GM18508 (cell line): ENCODE results near the gene ZNF778.
"Not testable (repeated sequence)": the region's sequence is repeated elsewhere in the genome, so short reads cannot be mapped to it uniquely, and the experiment has no call there.

Experiments used
- ATAC-seq: cut with Tn5 transposase; IDR thresholded peaks from one replicate; pipeline ENCODE4 v1.9.1; 2021; ENCODE audit warnings: moderate number of reproducible peaks; ENCODE audit not compliant: insufficient read depth, unreplicated experiment

The ZNF778 gene

DNA sequence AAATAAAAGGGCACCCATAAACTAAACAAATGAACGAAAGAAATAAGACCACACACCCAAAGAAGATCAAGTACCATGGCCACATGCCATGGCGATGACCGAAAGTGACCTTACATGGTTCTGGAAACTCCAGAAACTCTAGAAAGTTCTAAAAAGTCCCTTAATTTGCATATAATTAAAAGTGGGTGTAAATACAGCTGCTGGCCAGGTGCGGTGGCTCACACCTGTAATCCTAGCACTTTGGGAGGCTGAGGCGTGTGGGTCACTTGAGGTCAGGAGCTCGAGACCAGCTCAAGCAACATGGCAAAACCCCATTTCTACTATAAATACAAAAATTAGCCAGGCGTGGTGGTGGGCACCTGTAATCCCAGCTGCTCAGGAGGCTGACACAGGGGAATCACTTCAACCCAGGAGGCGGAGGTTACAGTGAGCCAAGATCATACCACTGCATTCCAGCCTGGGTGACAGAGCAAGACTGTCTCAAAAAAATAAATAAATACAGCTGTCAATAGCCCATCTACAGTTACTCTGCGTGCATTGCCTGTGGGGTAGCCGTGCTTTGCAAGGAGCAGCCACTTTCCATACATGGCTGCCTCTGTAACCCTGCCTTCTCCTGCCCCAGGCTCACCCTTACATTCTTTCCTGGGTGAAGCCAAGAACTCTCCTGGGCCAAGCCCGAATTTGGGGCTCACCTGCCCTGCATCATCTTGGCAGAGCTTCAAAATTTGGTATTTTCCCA, 7.2 kb upstream of the ZNF778 start:
- ATAC-seq: no peak

DNA sequence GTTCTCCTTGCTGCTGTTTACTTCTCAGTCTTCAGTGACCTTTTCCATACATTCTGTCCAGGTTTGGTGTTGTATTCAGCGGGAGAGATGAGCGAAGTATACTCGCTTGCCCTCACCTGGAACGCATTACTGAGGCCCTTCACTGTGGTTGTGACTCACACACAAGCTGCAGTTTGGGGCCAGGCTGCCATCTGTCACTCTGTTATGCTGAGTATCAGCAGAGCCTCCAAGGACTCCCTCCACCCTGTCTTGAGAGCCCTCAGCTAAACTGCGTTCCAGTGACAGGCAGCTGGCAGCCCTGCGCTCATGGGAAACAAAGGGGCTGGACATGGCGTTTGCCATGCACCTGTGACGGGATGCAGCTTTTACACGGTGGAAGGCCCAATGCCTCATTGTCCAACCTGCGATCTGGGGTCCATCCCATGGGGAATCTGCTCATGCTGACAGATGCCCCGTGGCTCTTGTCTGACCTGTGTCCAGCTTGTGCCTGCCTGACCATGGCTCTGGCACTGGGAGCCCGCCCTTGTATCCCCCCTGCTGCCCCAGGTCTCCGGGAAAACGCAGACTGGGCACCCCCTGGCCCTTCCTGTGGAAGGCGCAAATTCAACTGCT, 6.5 kb upstream of the ZNF778 start:
- ATAC-seq: no peak

DNA sequence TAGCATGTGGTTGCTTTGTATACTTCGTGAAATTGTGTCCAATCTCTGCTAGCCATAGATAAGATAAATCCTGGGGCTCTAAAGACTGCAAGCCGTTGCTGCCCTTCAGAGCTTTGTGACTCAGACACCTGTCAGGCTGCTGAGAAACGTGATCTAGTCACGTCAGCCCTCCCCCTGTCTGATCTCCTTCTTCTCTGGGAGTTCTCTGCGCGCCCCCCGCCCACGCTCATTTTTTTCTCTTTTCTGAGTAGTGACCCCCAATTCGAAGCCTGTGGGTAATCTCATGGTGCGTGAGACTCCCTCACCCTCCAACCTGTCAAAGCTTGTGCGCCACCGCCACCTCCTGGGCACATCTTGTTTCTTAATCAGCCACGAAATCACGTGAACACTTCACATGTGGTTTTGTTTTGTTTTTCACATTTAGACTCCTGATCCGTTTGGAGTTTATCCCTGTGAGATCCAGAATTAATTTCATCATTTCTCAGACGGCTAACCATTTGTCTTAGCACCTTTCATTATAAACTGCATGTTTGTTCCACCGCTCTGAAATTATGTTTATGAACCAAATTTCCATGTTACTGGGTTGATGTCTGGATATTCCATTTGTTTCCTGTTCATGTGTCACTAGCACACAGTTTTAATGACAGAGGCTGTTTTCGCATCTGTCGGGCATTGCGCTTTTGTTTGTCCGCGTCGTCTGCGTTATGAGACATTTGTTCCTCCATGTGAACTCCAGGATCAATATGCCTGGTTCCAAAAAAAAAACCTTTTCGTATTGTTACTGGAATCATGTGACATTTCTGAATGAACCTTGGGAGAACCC, 977 bp upstream of the ZNF778 start:
- no peak for ATAC-seq

DNA sequence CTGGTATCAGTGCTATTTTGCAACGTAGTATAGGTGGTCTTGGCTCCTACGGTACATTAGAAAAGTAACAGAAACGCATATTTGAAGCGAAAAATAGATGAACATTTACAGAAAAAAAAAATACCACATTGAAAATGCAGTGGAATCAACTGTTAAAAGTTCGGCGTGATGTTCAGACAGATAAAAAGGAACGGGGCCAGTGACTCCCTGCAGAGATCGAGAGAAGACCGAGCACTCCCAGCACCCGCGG, 440 bp upstream of the ZNF778 start:
- ATAC-seq: no peak

DNA sequence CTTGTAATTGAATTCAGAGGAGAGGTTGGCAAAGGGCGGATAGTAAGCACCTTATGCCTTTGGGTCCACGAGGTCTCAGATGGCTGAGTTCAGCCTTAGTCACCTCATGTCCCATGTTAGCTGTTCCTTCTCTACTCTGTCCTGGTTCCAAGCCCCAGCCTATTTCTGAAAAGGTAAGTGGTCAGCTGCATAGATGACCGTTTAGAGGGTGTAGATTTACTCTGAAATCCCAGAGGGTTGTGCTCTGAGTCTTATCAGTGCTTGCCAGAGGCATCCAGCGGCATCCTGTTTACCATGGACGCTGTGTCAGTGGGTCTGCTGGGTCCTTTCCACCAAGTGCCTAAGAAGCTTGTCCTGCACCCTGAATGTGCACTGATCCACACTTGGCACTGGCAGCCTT, 1.9 kb downstream of the ZNF778 start:
- no peak for ATAC-seq

DNA sequence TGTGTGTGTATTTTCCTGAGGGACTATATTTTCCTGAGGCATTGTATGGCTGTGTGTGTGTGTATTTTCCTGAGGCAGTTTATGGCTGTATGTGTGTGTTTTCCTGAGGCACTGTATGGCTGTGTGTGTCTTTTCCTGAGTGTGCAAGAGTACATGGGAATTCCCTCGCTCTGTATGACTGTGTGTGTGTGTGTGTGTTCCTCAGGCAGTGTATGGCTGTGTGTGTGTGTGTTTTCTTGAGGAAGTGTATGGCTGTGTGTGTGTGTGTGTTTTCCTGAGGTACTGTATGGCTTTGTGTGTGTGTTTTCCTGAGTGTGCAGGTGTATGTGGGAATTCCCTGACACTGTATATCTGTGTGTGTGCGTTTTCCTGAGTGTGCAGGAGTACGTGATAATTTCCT, 4.1 kb downstream of the ZNF778 start:
- ATAC-seq: no peak

DNA sequence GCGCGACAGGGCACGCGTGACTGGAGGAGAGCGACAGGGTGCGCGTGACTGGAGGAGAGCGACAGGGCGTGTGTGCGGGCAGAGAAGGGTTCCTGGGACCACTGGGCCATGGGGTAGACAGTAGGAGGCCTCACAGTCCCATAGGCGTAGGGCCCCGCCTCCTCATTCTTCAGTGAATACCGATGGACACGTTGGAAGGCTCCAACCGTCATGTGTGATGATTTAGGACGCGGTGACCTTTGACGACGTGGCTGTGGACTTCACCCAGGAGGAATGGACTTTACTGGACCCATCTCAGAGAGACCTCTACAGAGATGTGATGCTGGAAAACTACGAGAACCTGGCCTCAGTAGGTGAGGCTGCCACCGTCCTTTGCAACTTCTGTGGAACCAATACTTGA, 5.4 kb downstream of the ZNF778 start:
- no peak for ATAC-seq

DNA sequence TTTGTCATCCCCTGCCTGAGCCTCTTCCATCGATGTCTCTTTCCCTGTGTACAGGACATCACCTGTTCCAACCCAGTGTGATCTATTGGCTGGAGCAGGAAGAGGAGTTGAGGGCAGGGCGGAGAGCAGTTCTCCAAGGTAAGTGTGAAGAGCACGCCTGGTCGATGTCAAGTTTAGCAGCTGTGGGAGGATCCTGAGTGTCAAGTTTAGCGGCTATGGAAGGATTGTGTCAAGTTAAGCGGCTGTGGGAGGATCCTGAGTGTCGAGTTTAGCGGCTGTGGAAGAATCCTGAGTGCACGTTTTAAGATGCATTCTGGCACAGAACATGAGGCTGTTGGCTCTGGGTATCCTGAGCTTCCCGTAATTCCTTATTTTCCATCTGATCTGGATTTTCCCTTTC, 7.2 kb downstream of the ZNF778 start:
- ATAC-seq: no peak

DNA sequence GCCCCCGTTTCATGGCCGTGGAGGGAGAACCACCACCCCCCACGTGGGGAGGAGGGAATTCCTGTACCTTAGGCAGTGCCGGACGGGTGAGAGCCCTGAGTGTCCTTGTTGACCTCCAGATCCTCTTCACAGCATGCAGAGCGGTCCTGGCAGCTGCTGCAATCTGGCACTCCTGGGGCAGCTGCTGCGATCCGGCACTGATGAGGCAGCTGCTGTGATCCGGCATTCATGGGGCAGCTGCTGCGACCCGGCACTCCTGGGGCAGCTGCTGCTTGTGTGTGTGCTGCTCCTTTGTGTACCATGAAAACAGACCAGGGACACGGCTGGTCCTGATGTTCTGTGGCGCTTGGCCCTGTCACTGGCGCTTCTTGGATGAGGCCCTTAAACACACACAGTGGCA, 12.8 kb downstream of the ZNF778 start:
- ATAC-seq: no peak

DNA sequence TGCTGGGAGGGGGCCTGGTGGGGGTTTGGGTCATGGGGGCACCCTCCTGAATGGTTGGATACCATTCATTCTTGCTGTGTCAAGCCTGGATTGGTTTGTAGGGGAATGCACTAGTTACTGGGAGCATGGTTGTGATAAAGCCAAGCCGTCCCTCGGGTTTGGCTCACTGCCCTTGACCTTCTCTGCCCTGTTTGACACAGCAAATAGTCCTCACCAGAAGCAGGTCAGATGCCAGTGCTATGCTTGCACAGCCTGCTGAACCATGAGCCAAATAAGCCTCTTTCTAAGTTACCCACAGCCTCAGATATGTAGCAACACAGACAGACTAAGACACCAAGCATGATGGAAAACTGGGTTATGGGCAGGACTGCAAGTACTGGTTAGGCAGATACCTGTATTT, 14.6 kb downstream of the ZNF778 start:
- no peak for ATAC-seq

DNA sequence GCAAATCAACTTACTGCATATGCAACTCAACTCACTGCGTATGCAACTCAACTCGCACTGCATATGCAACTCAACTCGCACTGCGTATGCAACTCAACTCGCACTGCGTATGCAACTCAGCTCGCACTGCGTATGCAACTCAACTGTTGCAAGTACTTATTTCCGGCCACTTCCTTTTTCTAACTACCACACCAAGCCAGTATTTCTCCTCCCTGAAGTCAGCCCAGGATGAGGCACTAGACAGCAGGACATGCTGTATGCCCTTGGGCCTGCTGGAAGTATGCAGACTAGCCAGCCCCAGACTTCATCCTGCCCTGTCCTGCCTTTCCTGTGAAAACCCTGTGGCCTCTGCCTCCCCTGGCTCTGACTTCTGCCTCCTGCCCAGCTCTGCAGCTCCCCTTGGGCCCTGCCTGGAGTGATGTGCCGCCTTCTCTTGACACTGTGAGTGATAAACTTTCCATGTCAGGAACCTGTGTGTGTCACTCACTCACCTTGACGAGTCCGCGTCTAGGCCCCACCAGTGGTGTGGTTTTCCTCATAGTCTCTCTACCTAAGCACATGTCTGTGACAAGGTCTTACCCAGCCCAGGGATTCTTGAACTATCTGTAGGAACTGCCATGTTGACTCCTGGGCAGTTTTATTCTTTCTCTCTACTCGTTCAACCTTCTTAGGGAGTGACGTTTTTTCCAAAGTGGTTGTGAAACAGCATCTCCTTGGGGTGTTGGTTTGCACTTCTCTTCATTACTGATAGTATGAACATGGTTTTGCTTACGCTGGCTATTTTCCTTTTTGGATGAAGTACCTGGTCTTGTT, 16.4 kb downstream of the ZNF778 start:
- ATAC-seq: no peak

DNA sequence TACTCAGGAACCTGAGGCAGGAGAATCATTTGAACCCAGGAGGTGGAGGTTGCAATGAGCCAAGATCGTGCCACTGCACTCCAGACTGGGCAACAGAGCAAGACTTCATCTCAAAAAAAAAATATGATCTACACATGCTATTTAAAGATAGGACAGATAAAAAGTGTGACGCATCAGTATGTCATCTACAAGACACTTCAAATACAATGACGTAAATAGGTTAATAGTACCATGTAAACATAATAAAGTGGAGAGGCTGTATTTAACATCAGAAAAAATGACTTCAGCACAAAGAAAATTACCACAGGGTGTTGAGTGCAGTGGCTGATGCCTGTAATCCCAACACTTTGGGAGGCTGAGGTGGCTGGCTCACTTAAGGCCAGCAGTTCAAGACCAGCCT, 20.2 kb downstream of the ZNF778 start:
- no peak for ATAC-seq

DNA sequence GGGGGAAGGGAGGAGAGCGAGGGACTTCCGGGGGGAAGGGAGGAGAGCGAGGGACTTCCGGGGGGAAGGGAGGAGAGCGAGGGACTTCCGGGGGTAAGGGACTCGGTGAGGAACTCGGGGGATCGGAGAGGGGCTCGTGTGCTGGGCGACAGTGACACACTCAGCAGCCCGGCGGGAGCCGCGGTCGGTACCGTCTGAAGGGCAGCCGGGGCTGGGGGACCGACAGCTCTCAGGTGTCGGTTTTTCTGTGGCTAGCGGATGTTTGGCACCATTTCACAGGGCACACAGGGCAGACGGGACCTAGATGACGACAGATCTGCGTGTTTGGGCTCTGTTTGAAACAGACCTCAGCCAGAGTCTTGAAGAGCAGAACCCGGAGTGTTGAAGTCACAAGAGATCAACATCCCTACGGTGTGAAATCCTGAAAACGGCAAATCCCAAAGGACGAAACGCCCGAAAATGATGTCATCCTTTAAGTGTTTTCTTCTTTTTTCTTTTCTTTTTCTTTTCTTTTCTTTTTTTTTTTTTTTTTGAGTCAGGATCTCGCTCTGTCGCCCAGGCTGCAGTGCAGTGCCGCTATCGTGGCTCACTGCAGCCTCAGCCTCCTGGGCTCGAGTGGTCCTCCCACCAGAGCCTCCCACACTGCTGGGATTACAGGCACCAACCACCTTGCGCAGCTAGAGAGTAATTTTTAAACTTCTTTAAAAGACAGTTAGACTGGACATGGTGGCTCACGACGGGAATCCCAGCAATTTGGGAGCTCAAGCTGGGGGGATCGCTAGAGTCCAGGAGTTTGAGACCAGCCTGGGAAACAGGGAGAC, 23.9 kb downstream of the ZNF778 start:
- ATAC-seq: no peak

DNA sequence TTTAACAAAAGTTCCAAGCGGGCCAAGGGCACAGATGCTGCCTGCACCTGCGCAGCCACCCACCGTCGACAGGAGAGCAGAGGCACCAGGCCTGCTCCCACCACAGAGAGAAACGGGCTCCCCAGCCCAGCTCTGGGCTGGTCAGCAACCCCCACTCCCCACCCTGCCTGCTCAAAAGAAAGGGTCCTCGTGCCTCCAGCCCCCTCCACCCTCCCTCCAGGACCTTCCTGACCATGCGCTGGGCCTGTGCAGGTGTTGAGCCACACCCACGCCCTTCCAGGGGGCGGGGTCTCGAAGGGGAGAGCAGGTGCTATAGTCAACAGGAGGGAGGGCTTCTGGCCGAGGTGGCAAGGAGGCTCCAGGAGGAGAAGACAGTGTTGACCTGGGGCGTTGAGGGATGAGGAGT, 25.3 kb downstream of the ZNF778 start:
- no peak for ATAC-seq

DNA sequence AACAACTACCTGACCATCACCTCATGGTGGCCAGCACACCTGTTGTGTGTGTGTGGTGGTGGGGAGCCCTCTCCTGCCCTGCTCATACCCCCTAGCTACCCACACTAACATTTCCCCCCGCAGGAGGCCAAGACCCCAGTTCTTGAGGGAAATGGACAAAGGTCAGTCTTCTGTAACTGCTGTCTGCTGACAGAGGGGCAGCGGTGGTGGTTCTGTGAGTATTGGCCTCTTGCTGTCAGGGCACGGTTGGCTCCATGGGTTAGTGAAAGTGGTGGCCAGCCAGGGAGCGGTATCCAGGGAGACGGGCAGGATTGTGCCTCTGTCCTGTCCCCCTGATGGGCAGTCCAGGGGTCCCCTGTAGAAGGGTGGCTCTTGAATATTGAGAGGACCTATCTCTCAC, 26.2 kb downstream of the ZNF778 start:
- no peak for ATAC-seq

DNA sequence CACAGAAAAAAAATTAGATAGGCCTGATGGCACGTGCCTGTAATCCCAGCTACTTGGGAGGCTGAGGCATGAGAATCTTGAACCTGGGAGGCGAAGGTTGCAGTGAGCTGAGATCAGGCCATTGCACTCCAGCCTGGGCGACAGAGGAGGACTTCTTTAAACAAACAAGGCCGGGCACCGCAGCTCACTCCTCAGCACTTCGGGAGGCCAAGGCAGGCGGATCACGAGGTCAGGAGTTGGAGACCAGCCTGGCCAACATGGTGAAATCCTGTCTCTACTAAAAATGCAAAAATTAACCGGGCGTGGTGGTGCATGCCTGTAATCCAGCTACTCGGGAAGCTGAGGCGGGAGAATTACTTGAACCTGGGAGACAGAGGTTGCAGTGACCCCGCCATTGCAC, 26.8 kb downstream of the ZNF778 start:
- ATAC-seq: not testable (repeated sequence)

DNA sequence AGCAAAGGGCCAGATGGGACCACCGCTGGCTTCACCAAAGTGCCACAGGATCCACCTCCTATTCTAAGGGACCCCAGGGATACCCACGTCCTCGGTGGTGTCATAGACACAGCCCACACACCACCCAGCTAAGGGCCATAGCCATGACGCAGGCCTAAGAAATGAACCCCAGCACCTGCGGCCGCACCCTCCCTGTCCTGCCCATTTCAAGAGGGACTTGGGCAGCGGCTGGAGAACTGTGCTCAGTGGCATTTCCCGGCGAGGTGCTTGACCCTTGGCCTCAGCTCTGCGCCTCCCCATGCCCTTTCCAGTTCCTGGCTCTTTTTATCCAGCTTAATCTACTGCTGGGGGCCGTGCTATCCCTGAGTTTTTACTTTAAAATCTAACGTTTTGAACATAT, 27.3 kb downstream of the ZNF778 start:
- ATAC-seq: no peak

DNA sequence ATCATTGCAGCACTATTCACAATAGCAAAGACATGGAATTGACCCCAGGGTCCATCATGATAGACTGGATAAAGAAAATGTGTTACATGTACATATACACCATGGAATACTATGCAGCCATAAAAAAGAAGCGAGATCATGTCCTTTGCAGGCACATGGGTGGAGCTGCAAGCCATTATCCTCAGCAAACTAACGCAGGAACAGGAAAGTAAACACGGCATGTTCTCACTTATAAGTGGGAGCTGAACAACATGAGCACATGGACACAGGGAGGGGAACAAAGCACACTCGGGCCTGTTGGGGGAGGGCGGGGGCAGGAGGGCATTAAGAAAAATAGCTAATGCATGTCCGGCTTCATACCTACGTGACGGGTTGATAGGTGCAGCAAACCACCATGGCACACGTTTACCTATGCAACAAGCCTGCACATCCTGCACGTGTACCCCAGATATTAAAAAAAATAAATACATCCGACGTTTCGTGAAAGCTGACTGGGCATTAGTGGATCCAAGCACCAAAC, 28.9 kb downstream of the ZNF778 start:
- ATAC-seq: no peak

DNA sequence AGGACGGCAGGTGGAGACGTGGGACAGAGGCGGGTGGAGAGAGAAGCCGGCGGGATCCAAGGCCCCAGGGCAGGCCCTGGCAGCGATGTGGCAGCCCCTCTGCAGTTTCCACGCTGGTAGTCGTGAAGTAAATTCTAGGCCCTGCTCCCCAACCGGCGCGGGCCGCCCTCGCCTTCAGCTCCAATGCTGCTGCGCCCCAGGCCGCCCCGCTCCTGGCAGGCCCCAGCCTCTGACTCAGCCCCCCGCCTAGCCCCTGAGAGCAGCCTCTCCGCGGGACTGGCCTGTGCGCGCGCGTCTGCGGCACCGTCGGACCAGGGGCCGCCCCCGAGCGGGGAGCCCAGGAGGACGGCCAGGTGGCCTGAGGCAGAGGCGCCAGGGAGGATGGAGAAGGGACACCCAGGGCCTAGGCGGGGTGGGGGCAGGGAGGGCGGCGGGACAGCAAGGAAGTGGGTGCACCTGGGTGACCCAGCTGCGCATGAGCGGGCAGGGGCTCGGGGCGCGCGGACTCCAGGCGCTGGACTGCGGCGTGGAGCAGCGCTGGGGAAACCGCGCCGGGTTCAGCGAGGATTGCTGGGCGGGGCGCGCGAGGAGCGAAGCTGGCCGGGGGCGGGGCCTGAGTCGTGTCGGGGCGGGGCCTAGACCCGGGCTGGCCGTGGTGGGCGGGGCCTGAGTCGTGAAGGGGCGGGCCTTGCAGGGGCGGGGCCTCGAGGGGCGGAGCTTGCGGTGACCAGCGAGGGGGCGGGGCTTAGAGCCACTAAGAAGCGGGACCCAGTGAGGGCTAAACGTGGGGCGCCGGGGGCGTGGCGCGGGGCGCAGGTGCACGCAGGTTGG, 29.6 kb downstream of the ZNF778 start:
- no peak for ATAC-seq
